Erythroblast (primary cell): ENCODE measurements around the gene RPS27.

Experiments used
- GATA1 ChIP-seq: IDR thresholded peaks from 2 replicates; pipeline ENCODE4 v1.6.1; 2011; ENCODE audit warnings: low read depth, mild to moderate bottlenecking, control low read depth, low read length, moderate library complexity
- POLR2A ChIP-seq: IDR thresholded peaks from 2 replicates; pipeline ENCODE4 v1.6.1; 2011; ENCODE audit warnings: mild to moderate bottlenecking, low read length

DNA sequence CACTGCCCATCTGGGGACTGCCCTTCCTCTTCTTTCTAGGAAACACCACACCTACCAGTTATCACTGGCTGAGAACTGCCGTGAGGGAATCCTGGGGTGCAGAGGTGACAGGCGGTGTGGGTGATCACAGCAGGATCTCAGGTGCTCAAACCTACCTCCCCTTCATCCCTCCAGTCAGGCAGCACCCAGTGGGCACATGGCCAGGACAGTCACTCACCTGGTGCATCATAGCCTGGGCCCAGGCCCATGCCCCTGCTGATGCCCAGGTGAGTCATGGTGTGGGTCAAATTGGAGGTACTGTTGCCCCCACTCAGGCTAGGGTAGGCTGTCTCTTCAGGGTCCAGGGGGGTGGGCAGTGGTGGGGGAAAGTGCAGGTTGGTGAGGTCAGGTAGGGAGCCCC, 38.8 kb upstream of the RPS27 start:
- no peak for TF ChIP-seq POLR2A
- no peak for TF ChIP-seq GATA1
